HG02884 (cell line): ENCODE data around the gene OR2B2.
"Not testable (repeated sequence)": the region's sequence is repeated elsewhere in the genome, so short reads cannot be mapped to it uniquely, and the experiment has no call there.

Experiments used
- ATAC-seq: cut with Tn5 transposase; IDR thresholded peaks from one replicate; pipeline ENCODE4 v1.9.1; 2021; ENCODE audit warnings: mild to moderate bottlenecking, moderate library complexity; ENCODE audit not compliant: unreplicated experiment

Gene OR2B2

GRCh38 chr6:27911956-27912446 lies at the start of gene OR2B2:
OR2B2 (minus strand) TSS chr6:27912396; CDS start chr6:27912319, 77 bp downstream.
- no peak for ATAC-seq

- no peak for ATAC-seq
Measured at GRCh38 chr6:27957516-27957915, 45.3 kb upstream of the OR2B2 start.

GRCh38 chr6:27956941-27957340 lies 44.7 kb upstream of the OR2B2 start, which contains the start of gene OR2B6:
OR2B6 (plus strand) TSS chr6:27957241; CDS start chr6:27957241, 0 bp downstream.
- ATAC-seq: no peak

GRCh38 chr6:27951040-27951439 lies 38.8 kb upstream of the OR2B2 start:
- no peak for ATAC-seq

- no peak for ATAC-seq
Measured at GRCh38 chr6:27948237-27948636, 36.0 kb upstream of the OR2B2 start.

GRCh38 chr6:27943072-27943471 lies 30.9 kb upstream of the OR2B2 start:
- ATAC-seq: not testable (repeated sequence)

- no peak for ATAC-seq
Measured at GRCh38 chr6:27940766-27941165, 28.6 kb upstream of the OR2B2 start.

- ATAC-seq: no peak
Measured at GRCh38 chr6:27931209-27931608, 19.0 kb upstream of the OR2B2 start.

- ATAC-seq: not testable (repeated sequence)
Measured at GRCh38 chr6:27929930-27930329, 17.7 kb upstream of the OR2B2 start.

GRCh38 chr6:27928041-27928440 lies 15.8 kb upstream of the OR2B2 start:
- not testable (repeated sequence) for ATAC-seq

- ATAC-seq: no peak
Measured at GRCh38 chr6:27924179-27924578, 12.0 kb upstream of the OR2B2 start.

GRCh38 chr6:27922949-27923348 lies 10.8 kb upstream of the OR2B2 start:
- no peak for ATAC-seq

- ATAC-seq: no peak
Measured at GRCh38 chr6:27908017-27908416, 4.2 kb downstream of the OR2B2 start.

GRCh38 chr6:27902335-27903314 lies 9.6 kb downstream of the OR2B2 start:
- peak; percentile 68 for ATAC-seq

GRCh38 chr6:27901801-27902200 lies 10.4 kb downstream of the OR2B2 start:
- no peak for ATAC-seq

GRCh38 chr6:27900197-27900596 lies 12.0 kb downstream of the OR2B2 start:
- ATAC-seq: not testable (repeated sequence)

GRCh38 chr6:27899543-27899942 lies 12.7 kb downstream of the OR2B2 start:
- no peak for ATAC-seq

GRCh38 chr6:27897580-27898206 lies 14.5 kb downstream of the OR2B2 start:
- no peak for ATAC-seq

- ATAC-seq: no peak
Measured at GRCh38 chr6:27896398-27896796, 15.8 kb downstream of the OR2B2 start.

- ATAC-seq: no peak
Measured at GRCh38 chr6:27894839-27895762, 17.1 kb downstream of the OR2B2 start.
